Transverse colon (tissue), 4 donors: ENCODE measurements around the gene GNG10. TPM values are rescaled to one million over a fixed set of nuclear protein-coding genes. Genes with fewer than 3 reads are reported as not detected.

Experiments used
- DNase-seq: peaks from one replicate; pipeline ENCODE4 v3.0.0-alpha.2; 2019
- H3K27ac ChIP-seq, 4 donors: fragments of 200-600 bp; sonication (generic); 2 replicates each; pipeline ENCODE4 v1.5.1; 2016 to 2018; ENCODE audit warnings: inconsistent platforms in 4 of 4
- H3K27me3 ChIP-seq: fragments of 200-600 bp; sonication (generic); 2 replicates; pipeline ENCODE4 v1.5.1; 2017; ENCODE audit warnings: inconsistent platforms
- H3K36me3 ChIP-seq, 4 donors: fragments of 200-600 bp; sonication (generic); 2 replicates each; pipeline ENCODE4 v1.5.1; 2017 to 2019; ENCODE audit warnings: inconsistent platforms in 4 of 4
- H3K4me1 ChIP-seq, 4 donors: fragments of 200-600 bp; sonication (generic); 2 replicates each; pipeline ENCODE4 v1.5.1; 2017 to 2020; ENCODE audit warnings: inconsistent platforms in 4 of 4
- H3K4me3 ChIP-seq, 4 donors: fragments of 200-600 bp; sonication (generic); 1 replicate in 1 of 4; 2 replicates in 3 of 4; pipeline versions ENCODE4 v1.5.1 to v1.6.1; 2017 to 2019; ENCODE audit warnings: inconsistent platforms in 4 of 4
- H3K9me3 ChIP-seq, 2 donors: fragments of 200-600 bp; sonication (generic); 2 replicates each; pipeline ENCODE4 v1.5.1; 2017 to 2019; ENCODE audit warnings: inconsistent platforms in 2 of 2
- EP300 ChIP-seq: sonication (generic); formaldehyde crosslinking; IDR thresholded peaks from one replicate; pipeline ENCODE4 v1.6.1; 2017; ENCODE audit warnings: antibody characterized with exemption, low read depth
- POLR2A ChIP-seq: fragments of 450-650 bp; IDR thresholded peaks from one replicate; pipeline ENCODE4 v1.6.1; 2016; ENCODE audit warnings: antibody characterized with exemption, mild to moderate bottlenecking, moderate library complexity
- POLR2AphosphoS5 ChIP-seq, 3 donors: sonication (generic); formaldehyde crosslinking; IDR thresholded peaks; one replicate each; pipeline ENCODE4 v1.6.1; 2016; ENCODE audit warnings: antibody characterized with exemption in 3 of 3
- WGBS, 2 donors: methylation state at CpG; one replicate each; pipeline ENCODE4 v1.1.5; 2018; ENCODE audit warnings: low coverage in 1 of 2; 5-methylcytosine and 5-hydroxymethylcytosine counted together
- in situ Hi-C, 4 donors: fragments of 200-750 bp; cut with MboI; loops; one replicate each; pipeline versions ENCODE4 v1.15.0 to v1.15.1; 2017; ENCODE audit warnings: low sequenced_read_pairs in 3 of 4, low pct_ligation_motif_present in 1 of 4, low pct_unique_long_range_greater_than_20kb in 1 of 4
- intact Hi-C: fragments of 100-400 bp; cut with DNase I; formaldehyde crosslinking; loops from one replicate; pipeline ENCODE4 v1.15.1; 2023; ENCODE audit warnings: low total_unique reads
- total RNA-seq, 4 donors: library from RNA; depleted of rRNA; stranded (reverse); fragments of >200 nt; gene quantifications; one replicate each; pipeline ENCODE4 v1.1.0, GENCODE V29; 2016
- TF ChIP-seq, protein P1 (sequence below), 5 experiments: fragments of 200-600 bp in 3 of 5; fragments of 450-650 bp in 2 of 5; sonication (generic) in 3 of 5; IDR thresholded peaks; 1 replicate in 2 of 5; 2 replicates in 3 of 5; pipeline ENCODE4 v1.5.1; 2016 to 2017; ENCODE audit warnings: antibody characterized with exemption in 5 of 5, inconsistent platforms in 3 of 5, mild to moderate bottlenecking in 2 of 5, moderate library complexity in 1 of 5

The GNG10 gene
- total RNA-seq, 4 donors from 2014 or later, result 3.7 to 48.7 (median 30.0) TPM

DNA sequence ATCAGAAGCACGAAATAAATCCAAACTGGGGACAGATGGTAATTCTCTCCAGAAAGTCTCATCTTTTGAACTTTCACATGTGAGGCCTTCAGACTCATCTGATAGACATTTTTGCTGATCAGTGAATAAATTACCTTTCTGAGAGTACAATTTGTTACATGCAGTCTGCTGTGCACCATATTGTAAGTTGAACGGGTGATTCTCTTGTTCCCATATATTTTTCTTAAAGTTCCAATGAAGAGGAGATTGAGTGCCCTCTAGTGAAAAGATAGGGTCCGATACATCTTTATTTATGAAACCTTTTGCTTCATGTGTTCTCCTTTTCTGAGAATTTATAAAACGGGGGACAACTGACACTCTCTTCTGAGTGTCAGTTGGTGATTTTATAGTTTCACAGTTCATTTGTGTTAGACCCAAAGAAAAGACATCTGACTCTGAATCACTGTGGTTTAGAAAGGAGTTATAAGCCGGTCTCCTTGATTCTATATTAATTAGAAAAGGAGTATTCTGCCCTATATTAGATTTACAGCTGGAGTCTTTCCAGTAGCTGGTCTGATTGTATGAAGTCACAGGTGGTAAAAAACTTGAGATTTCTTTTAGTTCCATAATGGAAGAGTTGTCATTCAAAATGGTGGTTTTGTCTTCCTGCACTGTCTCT lies 30.4 kb downstream of the GNG10 start:
- DNase-seq, result no peak
- 41 to 44% methylated on average over 5 of the region's 5 CpGs for WGBS, 2 donors

DNA sequence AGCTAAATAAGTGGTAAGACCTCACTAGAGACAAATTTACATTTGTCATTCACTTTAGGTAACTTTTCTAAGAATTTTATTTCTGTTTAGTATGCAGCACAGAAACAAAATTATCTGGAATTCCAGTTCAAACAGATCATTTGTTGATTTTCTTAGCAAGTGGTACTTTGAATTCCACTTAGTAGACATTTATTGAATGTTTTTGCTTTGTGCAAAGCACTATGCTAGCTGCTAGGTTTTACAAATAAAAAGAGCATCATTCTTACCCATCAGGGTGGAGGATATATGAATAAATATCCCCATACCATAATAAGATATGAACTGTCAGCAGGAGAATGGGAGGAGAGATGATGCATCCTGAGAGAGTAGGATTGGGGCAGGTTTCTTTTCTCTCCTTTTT lies 35.4 kb downstream of the GNG10 start:
- in situ Hi-C loops (no loop called here), intact Hi-C loops (no loop called here)
- Histone ChIP-seq H3K4me3 (no peak overlapping the region), H3K9me3 (no peaks in the 10 kb centered on the region), H3K27ac (no peak overlapping the region), H3K4me1 (peaks cover 0 to 17% (median 7%) of the 10 kb centered on the region in 4 donors), H3K27me3 (no peaks in the 10 kb centered on the region), H3K36me3 (no peaks in the 10 kb centered on the region)
- TF ChIP-seq POLR2A (no peak), POLR2AphosphoS5 (IDR thresholded peaks at IDR 0.05) (no peak), EP300 (no peak)
- TF ChIP-seq, protein P1, sequence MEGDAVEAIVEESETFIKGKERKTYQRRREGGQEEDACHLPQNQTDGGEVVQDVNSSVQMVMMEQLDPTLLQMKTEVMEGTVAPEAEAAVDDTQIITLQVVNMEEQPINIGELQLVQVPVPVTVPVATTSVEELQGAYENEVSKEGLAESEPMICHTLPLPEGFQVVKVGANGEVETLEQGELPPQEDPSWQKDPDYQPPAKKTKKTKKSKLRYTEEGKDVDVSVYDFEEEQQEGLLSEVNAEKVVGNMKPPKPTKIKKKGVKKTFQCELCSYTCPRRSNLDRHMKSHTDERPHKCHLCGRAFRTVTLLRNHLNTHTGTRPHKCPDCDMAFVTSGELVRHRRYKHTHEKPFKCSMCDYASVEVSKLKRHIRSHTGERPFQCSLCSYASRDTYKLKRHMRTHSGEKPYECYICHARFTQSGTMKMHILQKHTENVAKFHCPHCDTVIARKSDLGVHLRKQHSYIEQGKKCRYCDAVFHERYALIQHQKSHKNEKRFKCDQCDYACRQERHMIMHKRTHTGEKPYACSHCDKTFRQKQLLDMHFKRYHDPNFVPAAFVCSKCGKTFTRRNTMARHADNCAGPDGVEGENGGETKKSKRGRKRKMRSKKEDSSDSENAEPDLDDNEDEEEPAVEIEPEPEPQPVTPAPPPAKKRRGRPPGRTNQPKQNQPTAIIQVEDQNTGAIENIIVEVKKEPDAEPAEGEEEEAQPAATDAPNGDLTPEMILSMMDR (IDR thresholded peaks at IDR 0.05), result no peak
- no peak for DNase-seq

More for the DNA sequence above, 30.4 kb downstream of the GNG10 start:
- H3K4me1 ChIP-seq, result peaks cover 0 to 6% (median 0%) of the 10 kb centered on the region in 4 donors
- no peaks in the 10 kb centered on the region for H3K9me3 ChIP-seq
- no peaks in the 10 kb centered on the region for H3K27me3 ChIP-seq
- H3K27ac ChIP-seq, result no peak overlapping the region
- H3K4me3 ChIP-seq, result no peak overlapping the region
- in situ Hi-C loops, result no loop called here
- intact Hi-C loops, result no loop called here
- no peak for TF ChIP-seq EP300
- TF ChIP-seq, protein P1 (IDR thresholded peaks at IDR 0.05), result peak in 4 of 5 experiments; percentile 20 to 35 (median 24)
- H3K36me3 ChIP-seq, result no peaks in the 10 kb centered on the region

DNA sequence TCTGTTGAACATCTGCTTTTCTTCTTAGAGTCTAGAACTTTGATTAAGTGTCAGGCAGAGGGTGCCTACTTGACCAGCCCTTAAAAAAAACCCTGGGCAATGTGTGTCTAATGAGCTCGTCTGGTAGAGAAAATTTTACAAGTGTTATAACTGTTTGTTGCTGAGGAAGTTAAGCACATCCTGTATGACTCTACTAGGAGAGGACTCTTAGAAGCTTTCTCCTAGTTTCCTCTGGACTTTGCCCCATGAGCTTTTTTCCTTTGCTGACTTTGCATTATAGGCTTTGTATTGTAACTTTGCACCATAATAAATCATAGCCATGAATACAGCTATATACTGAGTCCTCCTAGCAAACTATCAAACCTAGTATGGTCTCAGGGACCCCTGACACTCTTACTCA lies 39.4 kb downstream of the GNG10 start:
- Histone ChIP-seq H3K36me3 (no peaks in the 10 kb centered on the region), H3K9me3 (no peaks in the 10 kb centered on the region), H3K4me3 (no peak overlapping the region), H3K27ac (peak overlapping the region; percentile 42 to 65 (median 56)), H3K4me1 (peaks cover 0 to 18% (median 7%) of the 10 kb centered on the region in 4 donors), H3K27me3 (no peaks in the 10 kb centered on the region)
- intact Hi-C loops, result no loop called here
- WGBS, 2 donors, result 20 to 35% methylated on average over 1 of the region's 1 CpG
- DNase-seq, result peak; percentile 27
- TF ChIP-seq, protein P1 (IDR thresholded peaks at IDR 0.05), result no peak
- TF ChIP-seq POLR2AphosphoS5 (IDR thresholded peaks at IDR 0.05), result peak in 1 of 3 donors; percentile 26
- in situ Hi-C loops, result no loop called here

DNA sequence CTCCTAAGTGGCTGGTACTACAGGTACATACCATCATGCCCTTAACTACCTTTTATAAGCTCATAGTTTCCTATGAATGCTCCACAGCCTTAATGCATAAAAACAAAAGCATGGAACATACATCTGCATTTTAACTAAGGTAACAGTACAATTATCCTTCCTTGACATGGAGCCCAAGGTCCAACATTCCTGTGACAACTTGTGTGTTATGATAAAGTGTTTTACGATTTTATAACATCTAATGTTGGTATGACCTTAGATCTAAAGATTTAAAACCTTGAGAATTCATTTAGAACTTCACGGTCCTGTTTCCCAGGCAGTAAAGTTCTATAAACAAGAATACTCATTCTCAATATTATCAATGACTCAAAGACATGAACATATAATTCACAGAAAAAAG lies 43.1 kb downstream of the GNG10 start:
- TF ChIP-seq POLR2AphosphoS5 (IDR thresholded peaks at IDR 0.05) (no peak), POLR2A (no peak), EP300 (no peak)
- TF ChIP-seq, protein P1 (IDR thresholded peaks at IDR 0.05), result no peak
- in situ Hi-C loops, result no loop called here
- 42 to 53% methylated on average over 2 of the region's 2 CpGs for WGBS, 2 donors

More for the DNA sequence above, 43.1 kb downstream of the GNG10 start:
- Histone ChIP-seq H3K36me3 (no peaks in the 10 kb centered on the region), H3K4me1 (peaks cover 0 to 18% (median 7%) of the 10 kb centered on the region in 4 donors), H3K27ac (no peak overlapping the region), H3K9me3 (no peaks in the 10 kb centered on the region), H3K4me3 (no peak overlapping the region), H3K27me3 (no peaks in the 10 kb centered on the region)
- intact Hi-C loops, result no loop called here
- DNase-seq, result no peak
